ENCODE results near the gene WWP2. TPM values are rescaled to one million over a fixed set of nuclear protein-coding genes. Genes with fewer than 3 reads are reported as not detected.
"Not testable (repeated sequence)": the region's sequence is repeated elsewhere in the genome, so short reads cannot be mapped to it uniquely, and the experiment has no call there.

Gene WWP2
- polyA plus RNA-seq, 1 donor: 20.2 TPM

DNA sequence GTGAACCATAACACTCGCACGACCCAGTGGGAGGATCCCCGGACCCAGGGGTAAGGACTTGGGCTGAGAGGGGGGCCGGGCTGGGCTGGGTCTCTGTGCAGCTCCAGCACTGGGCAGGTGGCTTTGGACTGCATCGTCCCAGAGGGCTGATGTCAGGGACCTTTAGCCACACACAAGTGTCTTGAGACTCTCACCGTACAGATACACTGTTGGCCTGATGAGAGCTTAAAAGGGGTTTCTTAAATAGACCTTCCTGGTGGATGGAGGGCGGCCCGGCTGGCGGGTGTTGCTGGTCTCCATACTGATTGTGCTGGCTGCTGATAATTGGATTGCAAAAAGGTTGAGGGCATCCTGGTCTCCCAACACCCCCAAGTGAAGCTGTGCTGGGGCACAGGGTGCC, 167.3 kb downstream of the WWP2 start:
- DNase-seq: no peak

DNA sequence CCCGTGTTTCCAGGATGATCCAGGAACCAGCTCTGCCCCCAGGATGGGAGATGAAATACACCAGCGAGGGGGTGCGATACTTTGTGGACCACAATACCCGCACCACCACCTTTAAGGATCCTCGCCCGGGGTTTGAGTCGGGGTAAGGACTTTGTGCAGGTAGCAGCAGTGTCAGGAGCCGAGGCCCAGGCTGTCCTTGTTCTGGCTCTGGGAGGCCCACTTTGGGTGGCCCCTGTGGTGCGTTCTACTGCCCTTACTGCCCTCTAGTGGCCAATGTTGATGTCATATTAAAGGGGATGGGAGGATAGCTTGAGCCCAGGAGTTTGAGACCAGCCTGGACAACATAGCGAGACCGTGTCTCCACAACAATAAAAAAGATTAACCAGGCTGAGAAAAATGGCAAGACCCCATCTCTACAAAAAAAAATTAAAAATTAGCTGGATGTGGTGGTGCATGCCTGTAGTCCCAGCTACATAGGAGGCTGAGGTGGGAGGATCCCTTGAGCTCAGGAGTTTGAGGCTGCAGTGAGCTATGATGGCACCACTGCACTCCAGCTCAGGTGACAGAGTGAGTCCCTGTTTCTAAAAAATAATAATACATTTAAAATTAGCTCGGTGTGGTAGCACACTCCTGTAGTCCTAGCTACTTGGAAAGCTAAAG, 168.1 kb downstream of the WWP2 start:
- DNase-seq: peak; percentile 47

DNA sequence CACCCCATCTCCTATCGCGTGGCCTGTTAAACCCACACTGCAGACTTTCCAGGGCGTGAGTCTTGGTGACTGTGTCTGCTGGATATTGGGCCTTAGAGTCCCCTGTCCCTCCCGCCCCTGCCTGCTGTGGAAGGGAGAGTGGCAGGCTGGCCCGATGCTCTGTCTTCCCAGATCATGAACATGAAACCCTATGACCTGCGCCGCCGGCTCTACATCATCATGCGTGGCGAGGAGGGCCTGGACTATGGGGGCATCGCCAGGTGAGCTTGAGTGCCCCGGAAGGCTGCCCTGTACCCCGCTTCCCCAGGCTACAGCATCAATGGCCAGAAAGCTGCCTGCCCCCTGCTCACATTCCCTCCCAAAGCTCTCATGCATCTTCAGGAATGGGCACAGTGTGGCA, 169.5 kb downstream of the WWP2 start:
- no peak for DNase-seq

DNA sequence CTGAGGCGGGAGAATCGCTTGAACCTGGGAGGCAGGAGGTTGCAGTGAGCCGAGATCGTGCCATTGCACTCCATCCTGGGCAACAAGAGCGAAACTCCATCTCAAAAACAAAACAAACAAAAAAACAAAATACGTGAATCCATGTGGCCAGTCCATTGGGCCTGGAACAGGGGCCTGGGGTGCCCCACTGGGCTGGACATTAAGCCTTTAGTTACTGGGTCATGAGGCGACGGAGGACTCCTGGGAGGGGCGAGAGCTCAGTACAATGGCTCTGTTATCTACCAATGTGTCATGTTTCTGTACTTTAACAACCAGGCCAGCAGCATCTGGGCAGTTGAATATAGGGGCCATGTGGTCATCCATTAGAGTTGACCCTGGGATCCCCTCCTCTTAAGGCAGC, 170.1 kb downstream of the WWP2 start:
- no peak for DNase-seq

DNA sequence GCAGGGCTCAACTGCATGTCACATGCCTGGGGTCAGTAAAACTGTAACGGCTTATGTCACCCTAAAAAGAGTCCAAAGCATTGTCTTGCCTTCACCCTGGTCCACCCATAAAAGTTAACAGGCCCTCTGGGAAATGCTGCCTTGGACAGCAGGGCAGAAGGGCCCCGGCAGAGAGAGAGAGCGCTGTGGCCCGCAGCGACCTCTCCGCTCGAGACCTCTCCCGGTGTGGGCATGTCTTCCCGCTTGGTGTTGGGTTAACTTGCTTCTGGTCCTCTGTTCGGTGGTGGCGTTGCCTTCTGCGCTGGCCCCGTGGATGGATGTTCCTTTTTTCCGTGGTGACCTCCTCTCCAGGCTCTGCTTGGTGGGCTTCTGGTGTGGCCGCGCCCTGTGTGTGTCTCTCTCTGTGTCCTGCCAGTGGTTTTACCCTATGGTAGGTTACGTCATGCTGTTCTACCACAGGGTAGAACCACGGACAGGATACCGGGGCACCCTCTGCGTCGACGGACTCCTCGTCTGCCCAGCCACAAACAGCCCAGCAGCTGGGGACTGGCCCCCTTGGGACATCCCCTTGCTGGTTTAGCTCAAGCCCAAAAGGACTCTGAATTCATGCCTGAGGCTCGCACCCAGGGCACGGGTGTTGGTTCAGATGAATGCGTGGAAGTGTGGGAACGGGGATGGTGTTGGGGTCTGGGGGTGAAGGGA, 170.7 kb downstream of the WWP2 start:
- DNase-seq: no peak

DNA sequence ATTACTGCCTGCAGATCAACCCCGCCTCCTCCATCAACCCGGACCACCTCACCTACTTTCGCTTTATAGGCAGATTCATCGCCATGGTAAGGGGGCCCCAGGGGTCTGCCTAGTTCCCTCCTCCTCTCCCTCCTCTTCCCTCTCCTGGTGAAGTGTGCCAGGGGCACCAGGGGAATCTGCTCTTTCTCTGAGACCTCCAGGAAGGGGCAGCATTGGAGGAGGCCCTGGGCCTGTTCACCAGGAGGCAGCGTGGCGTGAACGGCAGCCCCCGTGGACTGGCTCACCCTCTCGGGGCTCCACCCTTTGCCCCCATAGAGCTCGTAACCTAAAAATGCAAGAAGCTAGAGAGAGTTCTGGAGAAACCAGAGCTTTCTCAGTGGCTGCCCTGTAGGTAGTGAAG, 171.9 kb downstream of the WWP2 start:
- DNase-seq: no peak

DNA sequence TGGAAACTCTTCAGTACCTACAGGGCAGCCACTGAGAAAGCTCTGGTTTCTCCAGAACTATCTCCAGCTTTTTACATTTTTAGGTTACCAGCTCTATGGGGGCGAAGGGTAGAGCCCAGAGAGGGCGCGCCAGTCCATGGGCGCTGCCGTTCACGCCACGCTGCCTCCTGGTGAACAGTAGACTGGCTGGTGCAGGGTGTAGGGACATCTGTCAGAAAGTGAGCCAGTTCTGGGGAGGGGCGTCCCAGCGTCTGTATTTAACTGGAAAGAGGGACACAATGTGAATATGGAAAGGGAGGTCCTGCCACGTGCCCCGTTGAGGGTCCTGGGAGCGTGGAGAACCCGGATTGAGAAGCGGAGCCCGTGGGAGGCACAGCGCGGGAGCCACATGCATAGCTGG, 172.6 kb downstream of the WWP2 start:
- DNase-seq: no peak

DNA sequence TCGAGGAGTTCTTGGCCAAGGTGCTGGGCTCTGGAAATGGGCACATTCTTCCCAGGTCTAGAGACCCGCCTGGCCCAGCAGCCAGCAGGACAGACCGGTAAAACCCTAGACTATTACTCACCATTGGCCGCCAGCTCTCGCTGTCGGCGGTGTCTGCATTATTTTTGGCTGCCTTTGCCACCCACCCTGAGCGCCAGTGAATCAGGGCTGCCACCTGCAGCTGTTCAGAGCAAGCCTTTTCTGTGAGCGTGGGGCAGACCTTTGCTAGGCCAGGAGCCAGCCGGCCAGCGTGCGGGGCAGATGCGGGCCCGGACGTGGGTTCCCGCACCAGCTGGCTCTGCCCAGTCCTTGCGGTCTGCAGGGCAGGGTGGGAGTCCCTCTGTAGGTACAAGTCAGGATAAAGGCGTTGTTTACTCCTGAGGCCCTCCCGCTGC, 173.2 kb downstream of the WWP2 start:
- no peak for DNase-seq

DNA sequence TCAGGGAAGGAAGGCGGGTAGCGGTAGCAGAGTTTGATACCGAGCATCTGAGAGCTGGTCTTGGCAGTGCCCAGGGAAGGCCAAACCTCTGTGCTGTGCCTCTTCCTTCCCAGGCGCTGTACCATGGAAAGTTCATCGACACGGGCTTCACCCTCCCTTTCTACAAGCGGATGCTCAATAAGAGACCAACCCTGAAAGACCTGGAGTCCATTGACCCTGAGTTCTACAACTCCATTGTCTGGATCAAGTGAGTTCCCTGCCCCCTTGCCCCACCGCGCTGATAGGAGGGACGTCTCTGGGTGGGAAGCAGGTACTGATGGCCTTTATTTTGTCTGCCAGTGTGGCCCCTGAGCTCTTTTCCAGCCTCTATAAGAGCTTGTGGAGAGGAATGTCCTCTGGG, 173.6 kb downstream of the WWP2 start:
- DNase-seq: no peak

DNA sequence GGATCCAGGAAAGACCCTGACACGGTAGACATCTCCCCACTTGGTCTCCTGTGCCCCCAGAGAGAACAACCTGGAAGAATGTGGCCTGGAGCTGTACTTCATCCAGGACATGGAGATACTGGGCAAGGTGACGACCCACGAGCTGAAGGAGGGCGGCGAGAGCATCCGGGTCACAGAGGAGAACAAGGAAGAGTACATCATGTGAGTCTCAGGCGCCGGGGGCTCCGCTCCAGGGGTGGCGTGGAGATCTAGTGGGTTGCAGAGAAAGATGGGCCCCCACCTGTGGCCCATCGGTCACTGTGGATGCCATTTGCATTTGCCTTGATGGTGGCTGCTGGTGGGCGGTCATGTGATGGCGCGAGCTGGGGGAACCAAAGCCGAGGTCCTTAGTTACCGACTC, 174.1 kb downstream of the WWP2 start:
- no peak for DNase-seq

DNA sequence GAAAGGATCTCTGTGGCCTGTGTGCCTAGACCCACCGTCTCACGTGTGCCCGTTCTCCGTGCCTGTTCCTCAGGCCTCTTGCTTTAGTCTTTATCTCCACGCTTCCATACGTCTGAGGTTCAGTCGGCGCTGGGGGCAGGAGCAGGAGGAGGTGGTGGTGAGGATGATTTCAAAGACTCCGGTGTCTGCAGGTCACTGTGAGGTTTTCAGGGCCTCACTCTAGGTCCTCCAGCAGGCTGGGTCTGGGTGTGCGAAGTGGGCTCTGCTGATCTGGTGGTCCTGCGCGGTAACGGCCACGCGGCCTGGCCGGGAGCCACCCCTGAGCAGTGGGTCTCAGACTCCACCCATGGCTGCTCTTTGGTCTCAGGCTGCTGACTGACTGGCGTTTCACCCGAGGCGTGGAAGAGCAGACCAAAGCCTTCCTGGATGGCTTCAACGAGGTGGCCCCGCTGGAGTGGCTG, 174.6 kb downstream of the WWP2 start:
- DNase-seq: no peak

DNA sequence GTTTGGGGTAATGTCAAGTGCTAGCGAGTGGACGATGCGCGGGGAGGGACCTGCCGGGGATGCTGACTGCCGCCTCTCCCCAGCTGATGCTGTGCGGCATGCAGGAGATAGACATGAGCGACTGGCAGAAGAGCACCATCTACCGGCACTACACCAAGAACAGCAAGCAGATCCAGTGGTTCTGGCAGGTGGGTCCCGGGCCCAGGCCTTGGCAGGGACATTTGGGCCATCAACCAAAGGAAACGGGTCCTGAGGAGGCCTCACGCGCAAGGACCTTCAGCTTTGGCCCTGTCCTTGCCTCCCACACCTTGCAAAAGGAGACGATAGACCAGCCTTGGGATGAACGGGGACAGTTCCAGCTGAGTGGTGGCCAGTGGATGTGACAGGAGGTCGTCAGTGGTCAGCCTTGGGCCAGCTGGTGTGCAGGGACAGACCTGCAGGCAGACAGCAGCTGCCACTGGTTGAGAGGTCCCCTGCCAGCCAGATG, 175.4 kb downstream of the WWP2 start:
- DNase-seq: no peak

DNA sequence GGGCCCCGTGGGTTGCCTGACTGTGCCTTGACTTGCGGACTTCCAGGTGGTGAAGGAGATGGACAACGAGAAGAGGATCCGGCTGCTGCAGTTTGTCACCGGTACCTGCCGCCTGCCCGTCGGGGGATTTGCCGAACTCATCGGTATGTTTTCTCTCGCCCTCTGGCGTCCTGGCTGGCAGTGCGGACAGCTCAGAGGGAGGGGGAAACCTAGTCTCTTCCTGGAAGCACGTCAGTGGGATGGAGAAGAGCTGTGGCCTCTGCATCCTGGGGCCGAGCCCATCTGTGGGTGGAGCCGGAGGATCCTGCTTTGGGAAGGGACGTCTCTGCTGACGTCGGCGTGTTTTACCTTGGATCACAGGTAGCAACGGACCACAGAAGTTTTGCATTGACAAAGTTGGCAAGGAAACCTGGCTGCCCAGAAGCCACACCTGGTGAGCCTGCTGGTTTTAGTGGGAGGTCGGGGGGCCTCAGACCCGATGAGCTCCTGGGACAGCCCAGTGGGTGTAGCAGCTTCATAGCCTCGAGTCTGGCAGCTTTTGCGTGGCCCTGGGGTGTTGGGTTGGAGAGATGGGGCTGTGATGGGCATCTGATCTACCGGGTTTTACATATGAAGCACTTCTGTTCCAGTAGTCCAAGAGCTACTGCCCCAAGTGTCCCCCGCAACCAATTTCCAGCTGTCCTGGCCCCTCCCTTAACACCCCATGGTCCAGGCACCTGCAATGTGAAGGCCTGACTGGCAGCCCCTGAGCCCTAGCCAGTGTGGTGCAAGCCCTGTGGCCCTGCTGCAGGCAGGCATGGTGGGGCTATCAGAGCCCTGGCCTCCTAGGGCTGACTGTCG, 177.1 kb downstream of the WWP2 start:
- DNase-seq: no peak

DNA sequence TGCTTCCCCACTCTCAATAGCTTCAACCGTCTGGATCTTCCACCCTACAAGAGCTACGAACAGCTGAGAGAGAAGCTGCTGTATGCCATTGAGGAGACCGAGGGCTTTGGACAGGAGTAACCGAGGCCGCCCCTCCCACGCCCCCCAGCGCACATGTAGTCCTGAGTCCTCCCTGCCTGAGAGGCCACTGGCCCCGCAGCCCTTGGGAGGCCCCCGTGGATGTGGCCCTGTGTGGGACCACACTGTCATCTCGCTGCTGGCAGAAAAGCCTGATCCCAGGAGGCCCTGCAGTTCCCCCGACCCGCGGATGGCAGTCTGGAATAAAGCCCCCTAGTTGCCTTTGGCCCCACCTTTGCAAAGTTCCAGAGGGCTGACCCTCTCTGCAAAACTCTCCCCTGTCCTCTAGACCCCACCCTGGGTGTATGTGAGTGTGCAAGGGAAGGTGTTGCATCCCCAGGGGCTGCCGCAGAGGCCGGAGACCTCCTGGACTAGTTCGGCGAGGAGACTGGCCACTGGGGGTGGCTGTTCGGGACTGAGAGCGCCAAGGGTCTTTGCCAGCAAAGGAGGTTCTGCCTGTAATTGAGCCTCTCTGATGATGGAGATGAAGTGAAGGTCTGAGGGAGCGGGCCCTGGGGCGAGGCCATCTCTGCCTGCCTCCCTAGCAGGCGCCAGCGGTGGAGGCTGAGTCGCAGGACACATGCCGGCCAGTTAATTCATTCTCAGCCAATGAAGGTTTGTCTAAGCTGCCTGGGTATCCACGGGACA, 177.9 kb downstream of the WWP2 start:
- DNase-seq: no peak

DNA sequence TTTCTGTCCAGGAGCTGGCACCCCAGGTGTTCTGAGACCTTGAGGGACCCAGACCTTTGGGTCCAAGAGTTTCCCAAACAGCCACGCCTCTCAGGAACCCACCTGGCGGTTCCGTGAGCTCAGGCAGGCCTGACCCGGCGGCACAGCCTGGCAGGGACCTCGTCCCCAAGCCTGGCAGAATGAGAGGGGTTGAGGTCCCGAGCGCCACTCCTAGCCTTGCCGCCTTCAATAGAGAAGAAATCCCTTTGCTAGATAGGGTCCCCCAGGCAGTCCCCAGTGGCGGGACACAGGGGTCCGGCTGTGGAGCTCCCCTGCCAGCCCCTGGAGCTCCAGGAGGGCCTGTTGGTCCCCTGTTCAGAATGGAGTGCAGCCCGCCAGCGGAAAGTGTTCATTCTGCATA, 178.5 kb downstream of the WWP2 start:
- no peak for DNase-seq

DNA sequence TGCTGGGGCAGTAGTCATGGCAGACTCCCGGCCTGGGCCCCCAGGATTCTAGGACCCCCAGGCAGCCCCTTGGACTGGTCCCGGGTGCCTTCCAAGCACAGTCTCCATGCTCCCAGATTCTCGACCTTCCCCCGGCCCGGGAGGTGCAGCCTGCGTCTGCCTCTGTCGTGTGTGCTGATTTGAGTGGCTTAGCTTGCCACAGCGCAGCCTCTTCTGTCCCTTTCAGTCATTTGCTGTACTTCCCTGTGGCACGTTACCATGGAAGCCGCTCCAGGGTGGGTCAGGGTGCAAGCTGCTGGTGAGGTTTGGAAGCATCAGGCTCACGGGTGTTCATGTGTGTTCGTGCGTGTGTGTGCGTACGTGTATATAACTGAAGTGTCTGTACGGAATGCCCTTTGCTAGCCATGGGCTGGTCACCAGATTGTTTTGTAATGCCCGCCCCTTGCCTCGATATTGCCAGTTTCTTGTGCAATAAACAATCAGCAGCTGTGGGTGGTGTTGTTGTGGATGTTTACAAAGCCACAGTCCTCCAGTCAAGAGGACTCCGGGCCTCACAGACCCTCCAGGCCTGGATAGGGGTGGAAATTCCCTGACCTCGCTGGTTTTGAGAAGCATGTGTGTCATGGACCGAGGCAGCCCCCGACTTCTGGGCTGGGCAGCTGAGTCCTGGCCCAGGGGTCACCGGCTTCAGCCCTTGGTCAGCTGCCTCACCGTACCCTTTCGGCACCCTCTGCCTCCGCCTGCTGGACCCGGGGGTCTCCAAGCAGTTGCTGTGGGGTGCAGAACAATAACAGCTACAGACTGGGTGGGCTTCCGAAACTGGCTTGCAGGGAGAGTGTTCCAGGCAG, 179.3 kb downstream of the WWP2 start:
- no peak for DNase-seq

DNA sequence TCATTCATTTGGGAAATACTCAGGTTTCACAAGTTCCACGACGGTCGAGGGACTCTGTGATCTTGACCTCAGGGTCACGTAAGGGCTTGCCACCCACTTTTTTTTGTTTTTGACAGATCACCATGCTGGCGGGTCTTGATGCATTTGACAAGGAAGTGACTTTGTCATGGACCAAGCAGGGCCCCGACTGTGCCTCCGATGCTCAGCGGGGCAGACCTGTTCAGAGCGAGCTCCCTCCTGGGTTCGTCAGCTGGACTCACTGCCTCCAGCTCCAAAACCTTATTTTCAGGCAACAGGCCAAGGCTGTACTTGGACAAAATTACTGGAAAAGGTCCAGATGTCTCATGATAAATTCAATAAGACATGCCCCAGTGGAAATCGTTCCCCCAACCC, 180.0 kb downstream of the WWP2 start:
- no peak for DNase-seq

DNA sequence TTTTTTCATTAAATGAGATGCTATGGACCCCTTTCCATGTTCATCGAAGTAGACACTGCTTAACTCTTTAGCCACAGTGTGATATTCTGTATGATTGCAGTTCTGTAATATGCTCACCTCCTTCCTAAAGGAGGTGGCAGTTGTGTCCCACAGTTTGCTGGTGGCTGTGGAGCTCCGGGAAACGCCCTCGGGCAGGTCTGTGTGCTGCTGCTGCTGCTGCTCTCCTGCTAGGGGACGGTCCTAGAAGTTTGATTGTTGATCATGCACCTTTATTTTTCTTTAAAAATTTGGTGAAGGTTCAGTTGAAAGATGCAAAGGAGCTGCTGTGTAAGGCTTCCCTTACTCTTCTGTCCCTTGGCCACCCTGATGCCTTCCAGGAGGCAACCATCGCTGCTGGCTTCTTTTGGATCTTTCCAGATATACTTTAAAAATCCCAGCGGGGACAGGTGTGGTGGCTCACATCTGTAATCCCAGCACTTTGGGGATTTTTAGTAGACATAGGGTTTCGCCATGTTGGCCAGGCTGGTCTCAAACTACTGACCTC, 180.6 kb downstream of the WWP2 start:
- DNase-seq: no peak

DNA sequence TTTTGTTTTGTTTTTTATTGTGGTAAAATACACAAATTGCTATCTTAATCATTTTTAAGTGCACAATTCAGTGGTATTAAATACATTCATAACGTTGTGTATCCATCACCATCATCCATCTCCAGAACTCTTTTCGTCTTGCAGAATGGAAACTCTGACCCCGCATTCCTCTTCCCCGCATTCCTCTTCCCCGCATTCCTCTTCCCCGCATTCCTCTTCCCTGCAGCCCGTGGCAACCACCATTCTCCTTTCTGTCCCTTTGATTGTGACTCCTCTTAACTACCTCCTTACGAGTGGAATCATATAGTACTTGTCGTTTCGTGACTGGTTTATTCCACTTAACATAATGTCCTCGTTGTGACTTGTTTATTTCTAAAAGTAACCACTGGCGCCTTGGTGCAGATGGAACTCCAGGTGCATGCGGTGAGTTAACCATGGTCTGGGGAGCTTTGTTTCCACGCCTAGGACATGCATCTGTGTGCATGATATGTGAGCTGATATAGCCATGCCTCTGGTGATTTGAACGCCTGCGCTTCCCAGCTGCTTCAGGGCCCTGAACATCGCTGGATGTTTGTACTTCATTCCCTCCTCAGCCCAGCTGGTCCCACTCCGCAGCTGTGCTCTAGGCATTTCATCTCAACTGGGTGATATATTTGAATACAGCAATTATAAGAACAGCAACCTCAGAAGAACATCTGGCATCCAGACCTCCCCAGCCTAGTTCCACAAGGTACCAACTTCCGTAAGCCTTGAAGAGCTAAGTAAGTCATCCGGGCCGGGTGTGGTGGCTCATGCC, 181.3 kb downstream of the WWP2 start:
- not testable (repeated sequence) for DNase-seq

DNA sequence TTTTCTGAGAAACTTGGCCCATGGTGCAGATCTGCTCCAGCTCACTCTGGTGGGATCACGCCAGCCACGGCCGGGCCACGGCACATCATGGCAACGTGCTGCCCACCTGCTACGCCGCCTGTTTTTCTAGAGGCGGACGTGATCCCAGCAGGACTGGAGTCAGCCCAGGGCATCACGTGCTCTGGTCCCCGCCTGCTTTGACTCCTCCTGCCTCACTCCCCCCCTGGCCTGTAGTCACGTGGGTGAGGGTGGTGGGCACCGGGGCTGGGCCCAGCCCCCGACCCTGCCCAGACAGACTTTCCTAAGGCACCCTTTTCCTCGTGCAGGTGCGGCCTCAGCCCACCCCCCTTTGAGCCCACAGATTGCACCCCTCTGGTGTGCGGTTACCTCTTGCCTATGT, 188.3 kb downstream of the WWP2 start:
- not testable (repeated sequence) for DNase-seq

Measured in hindlimb muscle (tissue), 1 donor.